ENCODE results near the gene SLC35A5.

DNA sequence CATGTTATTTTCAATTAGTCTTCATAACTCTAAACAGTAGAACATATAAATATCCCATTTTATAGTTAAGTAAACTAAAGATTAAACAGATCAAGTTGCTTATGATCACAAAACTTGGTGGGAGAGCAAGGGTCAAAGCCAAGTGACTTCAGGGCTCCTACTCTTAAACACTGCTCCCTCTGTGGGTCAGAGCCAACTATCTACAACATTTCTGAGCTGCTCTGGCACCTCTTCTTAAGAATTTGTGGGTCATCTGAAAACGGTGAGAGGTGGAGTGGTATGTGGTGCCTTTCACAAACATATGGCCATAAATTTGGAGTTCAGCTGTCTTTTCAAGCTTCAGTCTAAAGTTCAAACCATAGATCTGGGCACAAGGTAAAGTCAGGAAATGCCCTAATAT is 11.0 kb upstream of the SLC35A5 start:
- TF ChIP-seq, protein P1, sequence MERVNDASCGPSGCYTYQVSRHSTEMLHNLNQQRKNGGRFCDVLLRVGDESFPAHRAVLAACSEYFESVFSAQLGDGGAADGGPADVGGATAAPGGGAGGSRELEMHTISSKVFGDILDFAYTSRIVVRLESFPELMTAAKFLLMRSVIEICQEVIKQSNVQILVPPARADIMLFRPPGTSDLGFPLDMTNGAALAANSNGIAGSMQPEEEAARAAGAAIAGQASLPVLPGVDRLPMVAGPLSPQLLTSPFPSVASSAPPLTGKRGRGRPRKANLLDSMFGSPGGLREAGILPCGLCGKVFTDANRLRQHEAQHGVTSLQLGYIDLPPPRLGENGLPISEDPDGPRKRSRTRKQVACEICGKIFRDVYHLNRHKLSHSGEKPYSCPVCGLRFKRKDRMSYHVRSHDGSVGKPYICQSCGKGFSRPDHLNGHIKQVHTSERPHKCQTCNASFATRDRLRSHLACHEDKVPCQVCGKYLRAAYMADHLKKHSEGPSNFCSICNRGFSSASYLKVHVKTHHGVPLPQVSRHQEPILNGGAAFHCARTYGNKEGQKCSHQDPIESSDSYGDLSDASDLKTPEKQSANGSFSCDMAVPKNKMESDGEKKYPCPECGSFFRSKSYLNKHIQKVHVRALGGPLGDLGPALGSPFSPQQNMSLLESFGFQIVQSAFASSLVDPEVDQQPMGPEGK (CRISPR knock-in tag; IDR thresholded peaks at IDR 0.05; ENCODE audit: borderline replicate concordance), result no peak
- no peak for TF ChIP-seq ARNTL (CRISPR knock-in tag; IDR thresholded peaks at IDR 0.05; ENCODE audit: borderline replicate concordance, low read depth)
- no peak for TF ChIP-seq ZNF70 (CRISPR knock-in tag; IDR thresholded peaks at IDR 0.05)
- no peak for TF ChIP-seq ESRRG (CRISPR knock-in tag; IDR thresholded peaks at IDR 0.05)
- TF ChIP-seq RARB (CRISPR knock-in tag; IDR thresholded peaks at IDR 0.05), result no peak
- TF ChIP-seq BACH2 (CRISPR knock-in tag; IDR thresholded peaks at IDR 0.05; ENCODE audit: borderline replicate concordance), result no peak
- TF ChIP-seq, protein P2, sequence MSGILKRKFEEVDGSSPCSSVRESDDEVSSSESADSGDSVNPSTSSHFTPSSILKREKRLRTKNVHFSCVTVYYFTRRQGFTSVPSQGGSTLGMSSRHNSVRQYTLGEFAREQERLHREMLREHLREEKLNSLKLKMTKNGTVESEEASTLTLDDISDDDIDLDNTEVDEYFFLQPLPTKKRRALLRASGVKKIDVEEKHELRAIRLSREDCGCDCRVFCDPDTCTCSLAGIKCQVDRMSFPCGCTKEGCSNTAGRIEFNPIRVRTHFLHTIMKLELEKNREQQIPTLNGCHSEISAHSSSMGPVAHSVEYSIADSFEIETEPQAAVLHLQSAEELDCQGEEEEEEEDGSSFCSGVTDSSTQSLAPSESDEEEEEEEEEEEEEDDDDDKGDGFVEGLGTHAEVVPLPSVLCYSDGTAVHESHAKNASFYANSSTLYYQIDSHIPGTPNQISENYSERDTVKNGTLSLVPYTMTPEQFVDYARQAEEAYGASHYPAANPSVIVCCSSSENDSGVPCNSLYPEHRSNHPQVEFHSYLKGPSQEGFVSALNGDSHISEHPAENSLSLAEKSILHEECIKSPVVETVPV (CRISPR knock-in tag; IDR thresholded peaks at IDR 0.05), result no peak
- TF ChIP-seq ZNF8 (CRISPR knock-in tag; IDR thresholded peaks at IDR 0.05), result no peak
- TF ChIP-seq ZNF565 (CRISPR knock-in tag; conservative IDR thresholded peaks at IDR 0.05; ENCODE audit: low read depth), result no peak
- no peak for TF ChIP-seq TOX (CRISPR knock-in tag; IDR thresholded peaks at IDR 0.05; ENCODE audit: borderline replicate concordance)
- no peak for TF ChIP-seq ZFP30 (CRISPR knock-in tag; IDR thresholded peaks at IDR 0.05)

All from SK-N-SH treated with all-trans-retinoic acid at 6 μM for 48 hours (cell line).